Left lung (tissue), 10 donors: ENCODE data around the gene ODAD4. TPM values are rescaled to one million over a fixed set of nuclear protein-coding genes. Genes with fewer than 3 reads are reported as not detected.

Experiments
- ATAC-seq: fragments of 200-7000 bp; cut with Tn5 transposase; one replicate; pipeline ENCODE4 v1.9.1; 2020; ENCODE audit warnings: moderate library complexity
- DNase-seq, 4 donors: peaks; one replicate each; pipeline ENCODE4 v3.0.0-alpha.2; 2013 to 2020
- H3K27ac ChIP-seq, 2 donors: fragments of 200-600 bp; sonication (generic) in 1 of 2; one replicate each; pipeline versions ENCODE4 v1.5.0 to v1.8.0; 2020 to 2021
- H3K27me3 ChIP-seq, 2 donors: fragments of 200-600 bp; sonication (generic) in 1 of 2; one replicate each; pipeline versions ENCODE4 v1.5.0 to v1.8.0; 2020 to 2021
- H3K36me3 ChIP-seq, 2 donors: fragments of 200-600 bp; sonication (generic) in 1 of 2; one replicate each; pipeline versions ENCODE4 v1.5.0 to v1.8.0; 2020 to 2021
- H3K4me1 ChIP-seq, 2 donors: fragments of 200-600 bp; one replicate each; pipeline ENCODE4 v1.8.0; 2021
- H3K4me3 ChIP-seq, 2 donors: fragments of 200-600 bp; sonication (generic) in 1 of 2; one replicate each; pipeline versions ENCODE4 v1.5.0 to v1.8.0; 2020 to 2021; ENCODE audit warnings: mild to moderate bottlenecking in 1 of 2
- H3K9me3 ChIP-seq, 2 donors: fragments of 200-600 bp; sonication (generic) in 1 of 2; one replicate each; pipeline versions ENCODE4 v1.5.0 to v1.8.0; 2020 to 2021
- intact Hi-C, 2 donors: fragments of 100-400 bp; cut with DNase I; formaldehyde crosslinking; loops; one replicate each; pipeline versions ENCODE4 v1.11.2 to v1.14.2; 2022
- polyA plus RNA-seq, 6 donors: library from polyadenylated mRNA; unstranded; fragments of 120-200 nt; gene quantifications; one replicate each; pipeline ENCODE4 v1.2.1, GENCODE V29; 2013; ENCODE audit not compliant: insufficient read length in 6 of 6
- total RNA-seq, 2 donors: library from RNA; stranded (reverse); fragmentation: NEBNext Ultra II Directional; extraction: Animal tissue kit (Norgen Biotek cat#: 25700); gene quantifications; one replicate each; pipeline ENCODE4 v1.2.1, GENCODE V29; 2021
- TF ChIP-seq, protein P1 (sequence below), 2 donors: fragments of 200-600 bp; sonication (generic) in 1 of 2; IDR thresholded peaks; one replicate each; pipeline versions ENCODE4 v1.5.0 to v1.8.0; 2021; ENCODE audit warnings: antibody characterized with exemption in 2 of 2
- donor health status: DM: no; HTN: yes; CAD: no.
- donor health status: DM: no; HTN: no; CAD: no.

Gene ODAD4
- total and polyA plus RNA-seq, 8 donors = 0.73 to 7.8 (median 5.6) TPM

DNA sequence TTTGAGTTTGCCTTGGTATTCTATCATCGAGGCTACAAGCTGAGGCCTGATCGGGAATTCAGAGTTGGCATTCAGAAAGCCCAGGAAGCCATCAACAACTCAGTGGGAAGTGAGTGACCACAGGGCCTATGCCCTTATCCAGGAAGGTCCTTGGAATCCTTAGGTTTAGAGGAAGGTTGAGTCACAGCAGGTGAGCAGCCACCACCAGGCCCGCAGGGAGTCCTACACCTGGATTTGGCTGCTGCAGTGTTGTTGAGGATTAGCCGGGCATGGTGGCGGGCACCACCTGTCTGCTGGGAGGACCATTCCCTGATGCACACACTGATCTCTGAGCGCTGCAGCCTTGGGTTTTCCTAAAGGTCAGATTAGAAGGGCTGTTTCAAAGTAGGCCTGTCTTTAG lies 5.2 kb downstream of the ODAD4 start:
- no peak for ATAC-seq
- no peak overlapping the region for H3K27ac ChIP-seq

DNA sequence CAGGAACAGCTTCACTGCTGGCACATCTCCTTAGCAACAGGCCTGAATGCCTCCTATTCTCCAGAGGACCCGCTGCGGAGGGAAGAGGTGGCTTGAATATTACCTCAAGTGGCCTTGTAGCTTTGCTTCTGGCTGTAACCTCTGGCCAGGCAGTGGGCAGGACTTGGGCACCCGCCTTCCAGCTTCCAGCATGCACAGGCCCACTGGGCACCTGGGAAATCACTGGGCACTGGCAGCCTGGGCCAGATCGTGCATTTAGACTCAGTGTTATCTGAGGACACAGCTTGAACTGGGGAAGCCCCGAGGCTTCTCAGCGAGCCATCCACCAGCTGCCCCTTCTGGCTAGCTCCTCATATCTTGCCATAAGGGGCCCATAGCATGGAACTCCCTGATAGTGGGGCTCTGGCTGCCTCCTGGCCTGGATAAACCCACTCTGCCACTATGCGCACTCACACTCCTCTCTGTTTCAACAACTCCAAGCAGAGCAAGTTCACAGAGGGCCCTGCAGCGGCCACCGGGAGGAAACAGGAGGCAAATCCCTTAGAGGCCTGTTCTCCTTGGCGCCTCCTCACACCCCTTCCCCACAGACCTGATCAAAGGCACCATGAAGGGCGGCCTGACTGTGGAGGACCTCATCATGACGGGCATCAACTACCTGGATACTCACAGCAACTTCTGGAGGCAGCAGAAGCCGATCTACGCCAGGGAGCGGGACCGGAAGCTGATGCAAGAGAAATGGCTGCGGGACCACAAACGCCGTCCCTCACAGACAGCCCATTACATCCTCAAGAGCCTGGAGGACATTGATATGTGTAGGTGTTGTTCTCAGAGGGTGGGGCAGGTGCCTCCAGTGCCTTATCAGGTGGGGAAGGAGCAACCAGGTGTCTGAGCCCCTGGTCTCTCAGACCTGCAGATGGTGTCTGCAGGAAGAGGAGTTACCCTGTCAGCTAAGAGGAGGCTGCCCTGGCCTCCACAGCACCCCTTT lies 7.8 kb downstream of the ODAD4 start:
- ATAC-seq = no peak
- peaks cover 0 to 5% of the 10 kb centered on the region in 2 donors for H3K4me1 ChIP-seq
- DNase-seq = peak in 1 of 4 donors; percentile 58
- no peaks in the 10 kb centered on the region for H3K36me3 ChIP-seq
- no peaks in the 10 kb centered on the region for H3K9me3 ChIP-seq
- H3K27ac ChIP-seq = no peak overlapping the region
- H3K4me3 ChIP-seq = no peak overlapping the region
- intact Hi-C loops = no loop called here
- TF ChIP-seq, protein P1, sequence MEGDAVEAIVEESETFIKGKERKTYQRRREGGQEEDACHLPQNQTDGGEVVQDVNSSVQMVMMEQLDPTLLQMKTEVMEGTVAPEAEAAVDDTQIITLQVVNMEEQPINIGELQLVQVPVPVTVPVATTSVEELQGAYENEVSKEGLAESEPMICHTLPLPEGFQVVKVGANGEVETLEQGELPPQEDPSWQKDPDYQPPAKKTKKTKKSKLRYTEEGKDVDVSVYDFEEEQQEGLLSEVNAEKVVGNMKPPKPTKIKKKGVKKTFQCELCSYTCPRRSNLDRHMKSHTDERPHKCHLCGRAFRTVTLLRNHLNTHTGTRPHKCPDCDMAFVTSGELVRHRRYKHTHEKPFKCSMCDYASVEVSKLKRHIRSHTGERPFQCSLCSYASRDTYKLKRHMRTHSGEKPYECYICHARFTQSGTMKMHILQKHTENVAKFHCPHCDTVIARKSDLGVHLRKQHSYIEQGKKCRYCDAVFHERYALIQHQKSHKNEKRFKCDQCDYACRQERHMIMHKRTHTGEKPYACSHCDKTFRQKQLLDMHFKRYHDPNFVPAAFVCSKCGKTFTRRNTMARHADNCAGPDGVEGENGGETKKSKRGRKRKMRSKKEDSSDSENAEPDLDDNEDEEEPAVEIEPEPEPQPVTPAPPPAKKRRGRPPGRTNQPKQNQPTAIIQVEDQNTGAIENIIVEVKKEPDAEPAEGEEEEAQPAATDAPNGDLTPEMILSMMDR (IDR thresholded peaks at IDR 0.05) = no peak
- no peaks in the 10 kb centered on the region for H3K27me3 ChIP-seq

More for the DNA sequence above, 5.2 kb downstream of the ODAD4 start:
- no peaks in the 10 kb centered on the region for H3K36me3 ChIP-seq
- no peak for DNase-seq
- intact Hi-C loops = no loop called here
- TF ChIP-seq, protein P1 (IDR thresholded peaks at IDR 0.05) = no peak
- no peaks in the 10 kb centered on the region for H3K9me3 ChIP-seq
- H3K27me3 ChIP-seq = no peaks in the 10 kb centered on the region
- H3K4me1 ChIP-seq = peaks cover 0 to 28% of the 10 kb centered on the region in 2 donors
- H3K4me3 ChIP-seq = no peak overlapping the region

DNA sequence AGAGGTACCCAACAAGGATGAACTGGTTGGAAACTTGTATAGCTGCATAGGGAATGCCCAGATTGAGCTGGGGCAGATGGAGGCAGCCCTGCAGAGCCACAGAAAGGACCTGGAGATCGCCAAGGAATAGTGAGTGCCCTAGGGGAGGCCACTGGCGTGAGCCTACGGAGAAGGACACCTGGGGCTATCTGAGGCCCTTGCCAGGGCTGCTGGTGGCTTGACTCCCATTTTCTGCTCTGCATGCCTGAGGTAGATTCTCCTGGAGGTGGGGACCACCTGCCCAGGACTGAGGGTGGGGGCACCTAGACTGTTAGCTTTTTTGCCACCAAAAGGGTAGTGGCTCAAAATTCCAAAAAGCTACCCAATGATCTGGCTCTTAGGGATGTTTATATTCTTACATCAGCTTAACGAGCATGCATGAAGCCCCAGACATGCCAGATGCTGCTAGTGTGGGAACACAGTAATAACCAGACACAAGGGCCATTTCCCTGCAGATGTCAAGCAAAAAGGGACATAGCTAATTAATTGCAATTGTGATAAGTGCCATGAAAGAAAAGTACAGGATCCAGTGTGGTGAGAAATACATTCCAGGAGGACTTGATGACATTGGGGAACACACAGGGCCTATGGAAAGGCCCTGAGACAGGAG lies 8.8 kb downstream of the ODAD4 start:
- H3K4me3 ChIP-seq = no peak overlapping the region
- H3K4me1 ChIP-seq = no peaks in the 10 kb centered on the region
- H3K27me3 ChIP-seq = no peaks in the 10 kb centered on the region
- TF ChIP-seq, protein P1 (IDR thresholded peaks at IDR 0.05) = no peak
- intact Hi-C loops = no loop called here
- H3K36me3 ChIP-seq = no peaks in the 10 kb centered on the region
- peak in 1 of 4 donors; percentile 6 for DNase-seq
- no peak for ATAC-seq
- H3K27ac ChIP-seq = no peak overlapping the region
- H3K9me3 ChIP-seq = no peaks in the 10 kb centered on the region

DNA sequence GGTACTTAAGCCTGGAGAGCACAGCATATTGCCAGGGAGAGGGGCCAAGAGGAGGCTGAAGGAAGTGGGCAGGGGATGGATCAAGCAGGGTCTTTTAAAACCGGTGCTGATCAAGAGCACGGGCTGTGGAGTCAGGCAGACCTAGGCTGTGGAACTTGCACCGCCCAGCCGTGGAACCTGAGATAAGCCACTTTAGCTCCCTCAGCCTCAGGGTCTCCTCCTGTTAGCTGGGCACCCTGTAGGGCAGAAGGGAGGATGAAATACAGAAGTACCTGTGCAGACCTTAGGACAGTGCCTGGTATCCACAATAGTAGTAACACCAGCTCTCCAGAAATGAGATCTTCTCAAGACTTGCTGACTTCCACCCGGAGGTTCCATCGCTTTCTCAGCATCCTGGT lies 9.3 kb downstream of the ODAD4 start:
- Histone ChIP-seq H3K27ac (no peak overlapping the region), H3K4me3 (no peak overlapping the region), H3K27me3 (no peaks in the 10 kb centered on the region), H3K36me3 (no peaks in the 10 kb centered on the region), H3K9me3 (no peaks in the 10 kb centered on the region), H3K4me1 (no peaks in the 10 kb centered on the region)
- intact Hi-C loops = no loop called here
- ATAC-seq (no peak), DNase-seq (peak in 1 of 4 donors; percentile 16)
- TF ChIP-seq, protein P1 (IDR thresholded peaks at IDR 0.05) = no peak

DNA sequence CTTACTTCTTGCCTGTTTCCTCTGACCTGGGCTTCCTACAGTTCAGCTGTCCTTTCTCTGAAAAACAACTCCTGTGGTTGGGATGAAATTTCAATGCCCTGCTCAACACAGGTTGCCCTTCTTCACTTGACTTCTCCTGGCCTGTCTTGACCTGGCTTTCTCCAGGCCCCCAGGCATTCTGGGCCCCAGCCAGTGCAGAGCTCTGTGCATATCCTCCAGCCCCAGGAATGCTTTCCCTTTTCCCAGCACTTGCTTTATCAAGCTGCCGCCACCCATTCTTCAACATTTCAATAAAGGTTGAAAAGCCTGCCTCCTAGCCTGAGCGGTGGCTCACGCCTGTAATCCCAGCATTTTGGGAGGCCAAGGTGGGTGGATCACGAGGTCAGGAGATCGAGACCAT lies 10.8 kb downstream of the ODAD4 start:
- H3K9me3 ChIP-seq = no peaks in the 10 kb centered on the region
- intact Hi-C loops = no loop called here
- no peaks in the 10 kb centered on the region for H3K27me3 ChIP-seq
- peak in 1 of 4 donors; percentile 6 for DNase-seq
- no peak overlapping the region for H3K27ac ChIP-seq
- H3K4me3 ChIP-seq = no peak overlapping the region
- H3K4me1 ChIP-seq = no peaks in the 10 kb centered on the region
- H3K36me3 ChIP-seq = no peaks in the 10 kb centered on the region
- TF ChIP-seq, protein P1 (IDR thresholded peaks at IDR 0.05) = no peak
- ATAC-seq = no peak
